Stimulated activated CD4-positive, alpha-beta T cell treated with anti-CD3 and anti-CD28 coated beads, Interleukin-4, amount 100 ng/mL, for 4 hours (primary cell): ENCODE data around the gene SUPT20HL2.
"Not testable (repeated sequence)": the region's sequence is repeated elsewhere in the genome, so short reads cannot be mapped to it uniquely, and the experiment has no call there.

Experiments used
- DNase-seq, 2 experiments: peaks; one replicate each; pipeline ENCODE4 v3.0.0-alpha.2; 2020

The SUPT20HL2 gene

GRCh38 chrX:24308803-24309202 lies 5.1 kb downstream of the SUPT20HL2 start:
- not testable (repeated sequence) for DNase-seq

GRCh38 chrX:24306440-24306839 lies 7.4 kb downstream of the SUPT20HL2 start:
- no peak for DNase-seq

GRCh38 chrX:24305905-24306304 lies 8.0 kb downstream of the SUPT20HL2 start:
- DNase-seq: no peak

- no peak for DNase-seq
These were observed 12.1 kb downstream of the SUPT20HL2 start for GRCh38 chrX:24301806-24302205.

- DNase-seq: no peak
These were observed 12.8 kb downstream of the SUPT20HL2 start for GRCh38 chrX:24301060-24301459.

- DNase-seq: no peak
These were observed 15.7 kb downstream of the SUPT20HL2 start for GRCh38 chrX:24298191-24298590.

GRCh38 chrX:24294619-24295018 lies 19.2 kb downstream of the SUPT20HL2 start:
- DNase-seq: no peak

GRCh38 chrX:24293412-24293811 lies 20.5 kb downstream of the SUPT20HL2 start:
- DNase-seq: no peak

- DNase-seq: no peak
These were observed 21.5 kb downstream of the SUPT20HL2 start for GRCh38 chrX:24292353-24292752.

- no peak for DNase-seq
These were observed 28.8 kb downstream of the SUPT20HL2 start for GRCh38 chrX:24285082-24285481.

- no peak for DNase-seq
These were observed 30.6 kb downstream of the SUPT20HL2 start for GRCh38 chrX:24283127-24283794.

- DNase-seq: no peak
These were observed 31.3 kb downstream of the SUPT20HL2 start for GRCh38 chrX:24282381-24283126.

- no peak for DNase-seq
These were observed 36.5 kb downstream of the SUPT20HL2 start for GRCh38 chrX:24277405-24277804.

GRCh38 chrX:24276015-24276414 lies 37.9 kb downstream of the SUPT20HL2 start:
- no peak for DNase-seq

- no peak for DNase-seq
These were observed 42.6 kb downstream of the SUPT20HL2 start for GRCh38 chrX:24271262-24271661.

GRCh38 chrX:24268786-24269185 lies 45.1 kb downstream of the SUPT20HL2 start:
- DNase-seq: no peak

- no peak for DNase-seq
These were observed 46.9 kb downstream of the SUPT20HL2 start for GRCh38 chrX:24266996-24267395.

GRCh38 chrX:24264383-24264782 lies 49.5 kb downstream of the SUPT20HL2 start:
- no peak for DNase-seq

- no peak for DNase-seq
These were observed 51.6 kb downstream of the SUPT20HL2 start for GRCh38 chrX:24262309-24262708.
